Naive thymus-derived CD4-positive, alpha-beta T cell (primary cell): ENCODE measurements around the gene KRTAP12-1. TPM values are rescaled to one million over a fixed set of nuclear protein-coding genes. Genes with fewer than 3 reads are reported as not detected.
"Not testable (repeated sequence)": the region's sequence is repeated elsewhere in the genome, so short reads cannot be mapped to it uniquely, and the experiment has no call there.

ENCODE experiments used
- ATAC-seq: fragments of 150-1000 bp; cut with Tn5 transposase; 2 replicates; pipeline ENCODE4 v1.10.0; 2021; ENCODE audit warnings: mild to moderate bottlenecking, moderate library complexity
- CTCF ChIA-PET: fragments of 350-600 bp; sonication (Branson Sonifier 250); formaldehyde crosslinking; loops from one replicate; lab custom pipeline; 2021; ENCODE audit warnings: antibody characterized with exemption; lab: Charles Lee
- POLR2A ChIA-PET: fragments of 350-600 bp; sonication (Branson Sonifier 250); formaldehyde crosslinking; loops from one replicate; lab custom pipeline; 2021; ENCODE audit warnings: antibody characterized with exemption, inconsistent platforms; lab: Charles Lee
- DNase-seq, 9 donors: peaks; one replicate each; pipeline versions ENCODE4 v3.0.0 to v3.0.0-alpha.2; 2020 to 2022; ENCODE audit warnings: mixed read lengths in 1 of 9
- H3K27ac ChIP-seq: one replicate; pipeline ENCODE4 v1.7.0; 2013; ENCODE audit warnings: mild to moderate bottlenecking, low read depth, low read length, moderate library complexity
- H3K27me3 ChIP-seq, 2 donors: one replicate each; pipeline ENCODE4 v1.7.0; 2013; ENCODE audit warnings: low read length in 2 of 2, mild to moderate bottlenecking in 2 of 2, moderate library complexity in 2 of 2; ENCODE audit not compliant: control insufficient read depth in 2 of 2, insufficient read depth in 2 of 2
- H3K36me3 ChIP-seq, 3 experiments: 1 replicate in 2 of 3; 2 replicates in 1 of 3; pipeline ENCODE4 v1.7.0; 2013; ENCODE audit warnings: low read length in 3 of 3, mild to moderate bottlenecking in 3 of 3, moderate library complexity in 1 of 3; ENCODE audit not compliant: insufficient read depth in 3 of 3, control insufficient read depth in 2 of 3
- H3K4me1 ChIP-seq, 2 donors: one replicate each; pipeline ENCODE4 v1.7.0; 2013; ENCODE audit warnings: low read length in 2 of 2, mild to moderate bottlenecking in 2 of 2, moderate library complexity in 1 of 2; ENCODE audit not compliant: control insufficient read depth in 2 of 2, insufficient read depth in 2 of 2
- H3K4me3 ChIP-seq: 2 replicates; pipeline ENCODE4 v1.7.0; 2013; ENCODE audit warnings: mild to moderate bottlenecking, low read length
- H3K9me3 ChIP-seq, 3 experiments: 1 replicate in 2 of 3; 2 replicates in 1 of 3; pipeline ENCODE4 v1.7.0; 2013; ENCODE audit warnings: low read length in 3 of 3; ENCODE audit not compliant: control insufficient read depth in 2 of 3
- H3K27ac Mint-ChIP-seq, 9 donors: one replicate each; pipeline ENCODE4 v1.8.0; 2020 to 2022; ENCODE audit warnings: mixed read lengths in 9 of 9, mild to moderate bottlenecking in 8 of 9, moderate library complexity in 5 of 9, inconsistent platforms in 2 of 9
- H3K27me3 Mint-ChIP-seq, 5 donors: one replicate each; pipeline ENCODE4 v1.8.0; 2021 to 2022; ENCODE audit warnings: mixed read lengths in 5 of 5, mild to moderate bottlenecking in 1 of 5
- H3K36me3 Mint-ChIP-seq, 5 donors: one replicate each; pipeline ENCODE4 v1.8.0; 2020 to 2022; ENCODE audit warnings: mixed read lengths in 5 of 5, mild to moderate bottlenecking in 3 of 5, inconsistent platforms in 1 of 5
- H3K4me1 Mint-ChIP-seq, 7 donors: one replicate each; pipeline ENCODE4 v1.8.0; 2020 to 2022; ENCODE audit warnings: mixed read lengths in 7 of 7, mild to moderate bottlenecking in 3 of 7, inconsistent platforms in 1 of 7
- H3K4me3 Mint-ChIP-seq, 10 donors: one replicate each; pipeline ENCODE4 v1.8.0; 2020 to 2022; ENCODE audit warnings: mild to moderate bottlenecking in 10 of 10, mixed read lengths in 10 of 10, moderate library complexity in 6 of 10, inconsistent platforms in 2 of 10
- H3K9me3 Mint-ChIP-seq, 11 donors: one replicate each; pipeline ENCODE4 v1.8.0; 2020 to 2022; ENCODE audit warnings: mixed read lengths in 11 of 11, mild to moderate bottlenecking in 4 of 11, inconsistent platforms in 1 of 11, moderate library complexity in 1 of 11
- intact Hi-C, 2 donors: fragments of 100-400 bp; cut with micrococcal nuclease; formaldehyde crosslinking; loops; one replicate each; pipeline ENCODE4 v1.15.1; 2023
- polyA plus RNA-seq, 2 donors: library from polyadenylated mRNA; unstranded; fragments of 300-500 nt; fragmentation: Illumina TruSeq; gene quantifications; one replicate each; pipeline ENCODE4 v1.2.3, GENCODE V29; 2021
- total RNA-seq, 6 experiments: library from RNA in 5 of 6; stranded (reverse) in 5 of 6; gene quantifications; 1 replicate in 5 of 6; 2 replicates in 1 of 6; pipeline ENCODE4 v1.2.3 and lab custom pipeline; 2021 to 2026

KRTAP12-1 gene
- total and polyA plus RNA-seq, 7 experiments from 2014 or later = not detected

GRCh38 chr21:44638506-44639330 is 43.2 kb downstream of the KRTAP12-1 start:
- ATAC-seq, CTCF ChIA-PET, H3K4me3 ChIP-seq, H3K27ac Mint-ChIP-seq, H3K4me3 Mint-ChIP-seq, H3K27ac ChIP-seq, POLR2A ChIA-PET, H3K4me1 ChIP-seq, H3K36me3 ChIP-seq, DNase-seq, H3K4me1 Mint-ChIP-seq, H3K27me3 ChIP-seq: not testable (repeated sequence)
- Mint-ChIP-seq H3K36me3 (peaks cover 0 to 15% (median 9%) of the 10 kb centered on the region in 5 donors), H3K9me3 (peaks cover 10 to 37% (median 17%) of the 10 kb centered on the region in 11 donors), H3K27me3 (peaks cover 0 to 20% (median 8%) of the 10 kb centered on the region in 5 donors)
- intact Hi-C loops = loop anchor here in 1 of 2 donors (2.0 kb wide), 1 partner anchor 48 kb away; no protein-coding TSS in a partner anchor
- peaks cover 0 to 13% (median 3%) of the 10 kb centered on the region in 3 experiments for H3K9me3 ChIP-seq

- H3K9me3 ChIP-seq, ATAC-seq, H3K4me3 Mint-ChIP-seq, H3K4me3 ChIP-seq, H3K4me1 ChIP-seq, H3K27me3 ChIP-seq, POLR2A ChIA-PET, H3K4me1 Mint-ChIP-seq, H3K36me3 ChIP-seq, DNase-seq, H3K27ac ChIP-seq: not testable (repeated sequence)
- Mint-ChIP-seq H3K36me3 (peaks cover 0 to 14% (median 9%) of the 10 kb centered on the region in 5 donors), H3K27me3 (peaks cover 0 to 26% (median 8%) of the 10 kb centered on the region in 5 donors), H3K9me3 (peaks cover 10 to 38% (median 15%) of the 10 kb centered on the region in 11 donors), H3K27ac (peak overlapping the region in 1 of 9 donors; percentile 43)
- CTCF ChIA-PET = interaction anchor here (1.2 kb wide), 1 partner anchor 9 kb away, joined by 3 read pairs; the partner anchor contains the start of gene KRTAP10-11
- intact Hi-C loops = loop anchor here in 1 of 2 donors (2.0 kb wide), 1 partner anchor 47 kb away; no protein-coding TSS in a partner anchor
Observed at GRCh38 chr21:44637851-44638348, 44.1 kb downstream of the KRTAP12-1 start.

GRCh38 chr21:44637018-44637850 is 44.7 kb downstream of the KRTAP12-1 start, which contains the start of gene KRTAP10-10:
Gene KRTAP10-10, plus strand, starts transcription at chr21:44637356. Its CDS starts 62 bp downstream, at chr21:44637418.
- intact Hi-C loops = no loop called here
- ChIA-PET POLR2A (no interaction called here), CTCF (interaction anchor here (1.2 kb wide), 1 partner anchor 9 kb away, joined by 3 read pairs; the partner anchor contains the start of gene KRTAP10-11)
- H3K4me1 ChIP-seq = no peaks in the 10 kb centered on the region
- Mint-ChIP-seq H3K27me3 (peaks cover 0 to 28% (median 8%) of the 10 kb centered on the region in 5 donors), H3K9me3 (peaks cover 9 to 40% (median 19%) of the 10 kb centered on the region in 11 donors), H3K36me3 (peaks cover 0 to 14% (median 9%) of the 10 kb centered on the region in 5 donors), H3K4me3 (no peak within 1 kb of the TSS), H3K27ac (peak within 1 kb of the TSS in 2 of 9 donors; percentile 43 to 59), H3K4me1 (peaks cover 0 to 7% (median 0%) of the 10 kb centered on the region in 7 donors)
- DNase-seq = no peak
- peaks cover 0 to 13% (median 3%) of the 10 kb centered on the region in 3 experiments for H3K9me3 ChIP-seq
- H3K36me3 ChIP-seq = no peaks in the 10 kb centered on the region
- no peak for ATAC-seq
- no peak within 1 kb of the TSS for H3K4me3 ChIP-seq
- no peaks in the 10 kb centered on the region for H3K27me3 ChIP-seq
- H3K27ac ChIP-seq = no peak within 1 kb of the TSS

GRCh38 chr21:44636209-44637017 is 45.5 kb downstream of the KRTAP12-1 start:
- ATAC-seq (no peak), DNase-seq (no peak)
- Histone ChIP-seq H3K4me1 (no peaks in the 10 kb centered on the region), H3K36me3 (no peaks in the 10 kb centered on the region), H3K9me3 (peaks cover 0 to 19% (median 3%) of the 10 kb centered on the region in 3 experiments), H3K27ac (no peak overlapping the region), H3K4me3 (no peak overlapping the region), H3K27me3 (no peaks in the 10 kb centered on the region)
- intact Hi-C loops = no loop called here
- H3K27me3 Mint-ChIP-seq = peaks cover 0 to 31% (median 8%) of the 10 kb centered on the region in 5 donors
- ChIA-PET CTCF (no interaction called here), POLR2A (no interaction called here)
- peaks cover 17 to 46% (median 26%) of the 10 kb centered on the region in 11 donors for H3K9me3 Mint-ChIP-seq
- H3K36me3 Mint-ChIP-seq = peaks cover 0 to 17% (median 8%) of the 10 kb centered on the region in 5 donors
- peaks cover 0 to 7% (median 1%) of the 10 kb centered on the region in 7 donors for H3K4me1 Mint-ChIP-seq
- no peak overlapping the region for H3K4me3 Mint-ChIP-seq
- H3K27ac Mint-ChIP-seq = peak overlapping the region in 2 of 9 donors; percentile 57 to 59

GRCh38 chr21:44632067-44632466 is 49.9 kb downstream of the KRTAP12-1 start:
- intact Hi-C loops = loop anchor here in 1 of 2 donors (5.0 kb wide), 1 partner anchor 40 kb away; no protein-coding TSS in a partner anchor
- Histone ChIP-seq H3K4me1 (peaks cover 16 to 20% of the 10 kb centered on the region in 2 donors), H3K9me3 (peaks cover 0 to 25% (median 9%) of the 10 kb centered on the region in 3 experiments), H3K36me3 (no peaks in the 10 kb centered on the region), H3K27me3 (no peaks in the 10 kb centered on the region), H3K4me3 (no peak overlapping the region), H3K27ac (no peak overlapping the region)
- H3K9me3 Mint-ChIP-seq = peaks cover 13 to 55% (median 34%) of the 10 kb centered on the region in 11 donors
- DNase-seq (no peak), ATAC-seq (no peak)
- H3K4me1 Mint-ChIP-seq = peaks cover 4 to 32% (median 28%) of the 10 kb centered on the region in 7 donors
- H3K36me3 Mint-ChIP-seq = peaks cover 12 to 31% (median 15%) of the 10 kb centered on the region in 5 donors
- POLR2A ChIA-PET = no interaction called here
- H3K4me3 Mint-ChIP-seq = peak overlapping the region in 1 of 10 donors; percentile 45
- CTCF ChIA-PET = interaction anchor here (0.9 kb wide), 1 partner anchor 122 kb away, joined by 3 read pairs; no protein-coding TSS in a partner anchor
- peaks cover 0 to 35% (median 0%) of the 10 kb centered on the region in 5 donors for H3K27me3 Mint-ChIP-seq
- H3K27ac Mint-ChIP-seq = peak overlapping the region in 2 of 9 donors; percentile 43 to 71
